Measurements from ENCODE around the gene KIAA1614. TPM values are rescaled to one million over a fixed set of nuclear protein-coding genes. Genes with fewer than 3 reads are reported as not detected.

KIAA1614 gene
- polyA plus RNA-seq, 1 donor (not counting 4 experiments of a cell fraction or from before 2014, with no cell fraction given) = 0.03 TPM

- Histone ChIP-seq H3K9me3 (ENCODE audit: control insufficient read depth, low read depth, low read length) (no peaks in the 10 kb centered on the region), H3K9ac (ENCODE audit: control insufficient read depth, extremely low read depth, insufficient read depth, low read length) (no peak overlapping the region), H3K27ac (ENCODE audit: control insufficient read depth, insufficient read depth, low read length) (no peak overlapping the region), H4K20me1 (ENCODE audit: control insufficient read depth, extremely low read depth, insufficient read depth, low read length) (no peaks in the 10 kb centered on the region), H3K4me2 (ENCODE audit: control insufficient read depth, extremely low read depth, insufficient read depth, low read depth, low read length) (no peak overlapping the region), H3K27me3 (ENCODE audit: control insufficient read depth, extremely low read depth, insufficient read depth, low read length) (no peaks in the 10 kb centered on the region), H3K4me1 (ENCODE audit: control insufficient read depth, extremely low read depth, insufficient read depth, low read length) (no peaks in the 10 kb centered on the region), H3K9me1 (ENCODE audit: control insufficient read depth, extremely low read depth, insufficient read depth, low read length) (no peaks in the 10 kb centered on the region), H2AFZ (ENCODE audit: control insufficient read depth, low read length) (no peak overlapping the region), H3K79me2 (ENCODE audit: control insufficient read depth, insufficient read depth, low read length) (no peaks in the 10 kb centered on the region), H3K36me3 (ENCODE audit: control insufficient read depth in 2 of 2, extremely low read depth in 1 of 2, insufficient read depth in 2 of 2, low read length in 2 of 2) (peaks cover 6 to 20% of the 10 kb centered on the region in 2 experiments), H3K4me3 (ENCODE audit: control insufficient read depth in 2 of 3, extremely low read depth in 1 of 3, insufficient read depth in 2 of 3, low read depth in 1 of 3, low read length in 3 of 3) (no peak overlapping the region)
- TF ChIP-seq CTCF (optimal IDR thresholded peaks at IDR 0.05 in 1 of 3, IDR thresholded peaks at IDR 0.05 in 1 of 3, conservative IDR thresholded peaks at IDR 0.05 in 1 of 3; ENCODE audit: extremely low read depth in 1 of 3, insufficient read depth in 2 of 3, low read length in 3 of 3) (no peak), EZH2 (IDR thresholded peaks at IDR 0.05; ENCODE audit: low read length) (no peak)
- dilution Hi-C loops (cut with MboI; ENCODE audit: extremely low pct_ligation_motif_present, low sequenced_read_pairs) = no loop called here
- no peak for DNase-seq (ENCODE audit: low read depth, low spot score)
- no peak for FAIRE-seq
Measured at GRCh38 chr1:180964056-180964455, 51.4 kb downstream of the KIAA1614 start.

- dilution Hi-C loops (cut with MboI; ENCODE audit: extremely low pct_ligation_motif_present, low sequenced_read_pairs) = no loop called here
- no peaks in the 10 kb centered on the region for H3K4me1 ChIP-seq (ENCODE audit: control insufficient read depth, extremely low read depth, insufficient read depth, low read length)
- H3K4me2 ChIP-seq (ENCODE audit: control insufficient read depth, extremely low read depth, insufficient read depth, low read depth, low read length) = no peak overlapping the region
- H2AFZ ChIP-seq (ENCODE audit: control insufficient read depth, low read length) = no peak overlapping the region
- H3K9ac ChIP-seq (ENCODE audit: control insufficient read depth, extremely low read depth, insufficient read depth, low read length) = no peak overlapping the region
- TF ChIP-seq CTCF (optimal IDR thresholded peaks at IDR 0.05 in 1 of 3, IDR thresholded peaks at IDR 0.05 in 1 of 3, conservative IDR thresholded peaks at IDR 0.05 in 1 of 3; ENCODE audit: extremely low read depth in 1 of 3, insufficient read depth in 2 of 3, low read length in 3 of 3) (no peak), EZH2 (IDR thresholded peaks at IDR 0.05; ENCODE audit: low read length) (no peak)
- no peaks in the 10 kb centered on the region for H3K27me3 ChIP-seq (ENCODE audit: control insufficient read depth, extremely low read depth, insufficient read depth, low read length)
- H3K79me2 ChIP-seq (ENCODE audit: control insufficient read depth, insufficient read depth, low read length) = no peaks in the 10 kb centered on the region
- no peaks in the 10 kb centered on the region for H3K9me3 ChIP-seq (ENCODE audit: control insufficient read depth, low read depth, low read length)
- H3K9me1 ChIP-seq (ENCODE audit: control insufficient read depth, extremely low read depth, insufficient read depth, low read length) = no peaks in the 10 kb centered on the region
- DNase-seq (ENCODE audit: low read depth, low spot score) = no peak
- no peaks in the 10 kb centered on the region for H4K20me1 ChIP-seq (ENCODE audit: control insufficient read depth, extremely low read depth, insufficient read depth, low read length)
- no peak for FAIRE-seq
- H3K4me3 ChIP-seq (ENCODE audit: control insufficient read depth in 2 of 3, extremely low read depth in 1 of 3, insufficient read depth in 2 of 3, low read depth in 1 of 3, low read length in 3 of 3) = no peak overlapping the region
- no peak overlapping the region for H3K27ac ChIP-seq (ENCODE audit: control insufficient read depth, insufficient read depth, low read length)
- peaks cover 6 to 24% of the 10 kb centered on the region in 2 experiments for H3K36me3 ChIP-seq (ENCODE audit: control insufficient read depth in 2 of 2, extremely low read depth in 1 of 2, insufficient read depth in 2 of 2, low read length in 2 of 2)
Measured at GRCh38 chr1:180964595-180964994, 51.9 kb downstream of the KIAA1614 start.
